OCI-LY7 (cell line): ENCODE results near the gene SYT13. TPM values are rescaled to one million over a fixed set of nuclear protein-coding genes. Genes with fewer than 3 reads are reported as not detected.

ENCODE experiments used
- BruUV-seq: library from RNA; stranded (reverse); fragments of 400-500 nt; replicated peaks from 2 replicates; lab custom pipeline; 2021; lab: Mats Ljungman, UMichigan
- CTCF ChIA-PET: fragments of 300-600 bp; sonication (Branson Sonifier 250); formaldehyde crosslinking; loops from one replicate; lab custom pipeline; 2022; ENCODE audit warnings: antibody characterized with exemption; ENCODE audit not compliant: unreplicated experiment; lab: Charles Lee
- POLR2A ChIA-PET: fragments of 300-600 bp; sonication (Branson Sonifier 250); formaldehyde crosslinking; loops from one replicate; lab custom pipeline; 2022; ENCODE audit warnings: antibody characterized with exemption; lab: Charles Lee
- DNase-seq: peaks from one replicate; pipeline ENCODE4 v3.0.0-alpha.2; 2015; ENCODE audit warnings: low spot score
- H2AFZ ChIP-seq: fragments of 200-600 bp; sonication (generic), shearing (Covaris generic); 2 replicates; pipeline ENCODE4 v1.6.1; 2014; ENCODE audit warnings: mild to moderate bottlenecking, antibody characterized with exemption, low read length, moderate library complexity
- H3K27ac ChIP-seq: fragments of 200-600 bp; sonication (generic); 2 replicates; pipeline ENCODE4 v1.5.1; 2014; ENCODE audit warnings: mixed run types, low read depth, mild to moderate bottlenecking, moderate library complexity, low read length, inconsistent platforms; ENCODE audit not compliant: poor library complexity, severe bottlenecking
- H3K36me3 ChIP-seq: fragments of 200-600 bp; sonication (generic); 2 replicates; pipeline ENCODE4 v1.6.1; 2014; ENCODE audit warnings: mild to moderate bottlenecking, antibody characterized with exemption, low read length, moderate library complexity, mixed read lengths; ENCODE audit not compliant: insufficient read depth
- H3K4me1 ChIP-seq: fragments of 200-600 bp; sonication (generic); 2 replicates; pipeline ENCODE4 v1.5.1; 2014; ENCODE audit warnings: mild to moderate bottlenecking, low read length; ENCODE audit not compliant: insufficient read depth, poor library complexity, severe bottlenecking
- H3K4me2 ChIP-seq: fragments of 200-600 bp; sonication (generic); 2 replicates; pipeline ENCODE4 v1.6.1; 2014; ENCODE audit warnings: mild to moderate bottlenecking, low read length
- H3K4me3 ChIP-seq: fragments of 200-600 bp; sonication (generic); 2 replicates; pipeline ENCODE4 v1.5.1; 2014; ENCODE audit warnings: mild to moderate bottlenecking, low read depth, low read length; ENCODE audit not compliant: poor library complexity, severe bottlenecking
- H3K79me2 ChIP-seq: fragments of 200-600 bp; sonication (generic); 2 replicates; pipeline ENCODE4 v1.6.1; 2016; ENCODE audit warnings: low read depth, mild to moderate bottlenecking, low read length, moderate library complexity, mixed read lengths; ENCODE audit not compliant: insufficient read depth
- H3K9me2 ChIP-seq: fragments of 200-600 bp; sonication (generic); 2 replicates; pipeline ENCODE4 v1.6.1; 2016; ENCODE audit warnings: mild to moderate bottlenecking, low read length, mixed read lengths; ENCODE audit not compliant: insufficient read depth
- H3K9me3 ChIP-seq: fragments of 200-600 bp; sonication (generic); 2 replicates; pipeline ENCODE4 v1.6.1; 2014; ENCODE audit warnings: mild to moderate bottlenecking, mixed run types, low read length, mixed read lengths
- H4K20me1 ChIP-seq: fragments of 200-600 bp; sonication (generic); 2 replicates; pipeline ENCODE4 v1.6.1; 2014; ENCODE audit warnings: mild to moderate bottlenecking, antibody characterized with exemption, low read length, moderate library complexity, mixed read lengths; ENCODE audit not compliant: insufficient read depth
- EZH2phosphoT487 ChIP-seq: fragments of 200-600 bp; sonication (generic); IDR thresholded peaks from 2 replicates; pipeline ENCODE4 v1.6.1; 2018; ENCODE audit warnings: low read depth, borderline replicate concordance, mild to moderate bottlenecking, mixed run types, antibody characterized with exemption, low read length, moderate library complexity, mixed read lengths
- intact Hi-C: fragments of 100-400 bp; cut with micrococcal nuclease; formaldehyde crosslinking; loops from one replicate; pipeline ENCODE4 v1.10.0; 2022; ENCODE audit not compliant: unreplicated experiment
- total RNA-seq, 2 experiments: library from RNA; depleted of rRNA in 1 of 2; stranded (reverse); fragments of >200 nt in 1 of 2; shearing (Covaris generic) in 1 of 2; gene quantifications; 2 replicates each; pipeline ENCODE4 v1.2.3, GENCODE V29; 2014 to 2022
- TF ChIP-seq, protein P1 (sequence below): fragments of 200-600 bp; sonication (generic); conservative IDR thresholded peaks from 2 replicates; pipeline ENCODE4 v1.5.1; 2014; ENCODE audit warnings: mild to moderate bottlenecking, antibody characterized with exemption, low read length, moderate library complexity, mixed read lengths

The SYT13 gene
- total RNA-seq, 2 experiments from 2014 or later = not detected

DNA sequence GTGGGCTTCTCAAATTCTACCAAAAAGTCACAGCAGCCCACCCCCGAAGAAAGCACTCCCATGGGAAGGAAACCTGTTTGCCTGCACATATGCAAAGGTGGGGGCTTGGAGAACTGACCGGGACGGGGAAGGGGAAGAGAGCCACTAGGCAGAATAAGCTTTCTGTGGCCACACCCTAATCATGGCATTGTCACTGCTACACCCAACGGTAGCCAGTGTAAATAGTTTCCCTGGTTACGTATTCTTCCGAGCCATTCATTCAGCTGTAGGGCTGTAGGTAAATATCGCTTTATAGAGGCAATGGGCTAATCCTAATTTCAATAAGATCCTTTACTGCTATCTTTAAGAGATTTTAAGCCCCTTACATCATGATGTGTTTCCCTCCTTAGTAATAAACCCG is 78.0 kb downstream of the SYT13 start:
- 0 out of 2 replicates have a peak, but pooled peaks cover 2% of the 10 kb centered on the region for H3K9me3 ChIP-seq
- no peak for DNase-seq
- H3K36me3 ChIP-seq = no peaks in the 10 kb centered on the region
- intact Hi-C loops = no loop called here
- BruUV-seq = no TSS peak
- H4K20me1 ChIP-seq = no peaks in the 10 kb centered on the region
- TF ChIP-seq, protein P1, sequence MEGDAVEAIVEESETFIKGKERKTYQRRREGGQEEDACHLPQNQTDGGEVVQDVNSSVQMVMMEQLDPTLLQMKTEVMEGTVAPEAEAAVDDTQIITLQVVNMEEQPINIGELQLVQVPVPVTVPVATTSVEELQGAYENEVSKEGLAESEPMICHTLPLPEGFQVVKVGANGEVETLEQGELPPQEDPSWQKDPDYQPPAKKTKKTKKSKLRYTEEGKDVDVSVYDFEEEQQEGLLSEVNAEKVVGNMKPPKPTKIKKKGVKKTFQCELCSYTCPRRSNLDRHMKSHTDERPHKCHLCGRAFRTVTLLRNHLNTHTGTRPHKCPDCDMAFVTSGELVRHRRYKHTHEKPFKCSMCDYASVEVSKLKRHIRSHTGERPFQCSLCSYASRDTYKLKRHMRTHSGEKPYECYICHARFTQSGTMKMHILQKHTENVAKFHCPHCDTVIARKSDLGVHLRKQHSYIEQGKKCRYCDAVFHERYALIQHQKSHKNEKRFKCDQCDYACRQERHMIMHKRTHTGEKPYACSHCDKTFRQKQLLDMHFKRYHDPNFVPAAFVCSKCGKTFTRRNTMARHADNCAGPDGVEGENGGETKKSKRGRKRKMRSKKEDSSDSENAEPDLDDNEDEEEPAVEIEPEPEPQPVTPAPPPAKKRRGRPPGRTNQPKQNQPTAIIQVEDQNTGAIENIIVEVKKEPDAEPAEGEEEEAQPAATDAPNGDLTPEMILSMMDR = no peak
- TF ChIP-seq EZH2phosphoT487 = no peak
- H3K4me3 ChIP-seq = no peak overlapping the region
- H2AFZ ChIP-seq = no peak overlapping the region
- H3K4me1 ChIP-seq = no peaks in the 10 kb centered on the region
- ChIA-PET CTCF (no interaction called here), POLR2A (no interaction called here)
- H3K27ac ChIP-seq = no peak overlapping the region
- H3K4me2 ChIP-seq = no peak overlapping the region
- no peaks in the 10 kb centered on the region for H3K9me2 ChIP-seq
- no peaks in the 10 kb centered on the region for H3K79me2 ChIP-seq

DNA sequence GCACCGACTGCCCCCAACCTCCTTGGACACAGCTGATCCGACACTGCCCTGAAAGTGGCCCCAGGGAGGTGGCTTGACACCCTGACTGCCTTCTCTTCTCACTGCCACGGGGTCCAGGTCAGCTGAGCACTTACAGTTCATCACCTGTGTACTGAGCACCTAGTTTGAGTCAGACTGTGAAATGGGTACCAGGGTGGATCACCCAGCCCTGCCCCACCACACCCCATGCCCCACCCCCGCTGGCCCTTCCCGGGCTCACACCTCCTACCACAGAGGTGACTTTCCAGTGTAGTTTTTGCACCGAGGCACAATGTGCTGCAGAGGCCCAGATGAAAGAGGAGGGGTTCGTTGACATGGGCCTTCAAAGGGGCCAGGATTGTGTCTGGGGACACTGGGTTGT is 80.2 kb downstream of the SYT13 start:
- POLR2A ChIA-PET = no interaction called here

DNA sequence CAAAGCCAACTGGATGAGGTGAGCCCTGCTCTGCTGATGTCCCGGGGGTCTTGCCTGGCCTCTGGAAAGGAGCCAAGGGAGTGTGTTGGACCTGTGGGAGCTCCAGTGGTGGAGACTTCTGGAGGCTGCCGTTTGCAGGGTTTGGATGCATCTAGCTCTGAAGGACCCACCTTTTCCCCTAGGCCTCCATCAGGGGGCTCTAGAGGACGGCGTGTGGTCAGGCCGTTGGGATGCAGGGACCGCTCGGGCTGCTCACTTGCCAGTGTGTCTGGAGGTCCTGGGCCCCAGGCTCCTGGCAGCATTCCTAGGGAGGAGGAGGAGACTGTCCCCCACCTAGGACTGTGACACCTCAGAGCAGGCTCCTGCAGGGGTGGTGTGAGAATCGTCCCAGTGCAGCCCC is 81.4 kb downstream of the SYT13 start:
- H2AFZ ChIP-seq = no peak overlapping the region
- BruUV-seq = no TSS peak
- TF ChIP-seq EZH2phosphoT487 = no peak
- TF ChIP-seq, protein P1 = no peak
- ChIA-PET CTCF (no interaction called here), POLR2A (no interaction called here)
- no peaks in the 10 kb centered on the region for H3K4me1 ChIP-seq
- H3K4me2 ChIP-seq = no peak overlapping the region
- no peak for DNase-seq
- H3K27ac ChIP-seq = no peak overlapping the region
- intact Hi-C loops = no loop called here
- H4K20me1 ChIP-seq = no peaks in the 10 kb centered on the region
- H3K9me3 ChIP-seq = 0 out of 2 replicates have a peak, but pooled peaks cover 7% of the 10 kb centered on the region
- H3K79me2 ChIP-seq = no peaks in the 10 kb centered on the region
- no peaks in the 10 kb centered on the region for H3K9me2 ChIP-seq
- no peaks in the 10 kb centered on the region for H3K36me3 ChIP-seq
- no peak overlapping the region for H3K4me3 ChIP-seq

More for the DNA sequence above, 80.2 kb downstream of the SYT13 start:
- Histone ChIP-seq H3K9me3 (0 out of 2 replicates have a peak, but pooled peaks cover 7% of the 10 kb centered on the region), H3K4me3 (no peak overlapping the region), H3K4me1 (no peaks in the 10 kb centered on the region), H3K79me2 (no peaks in the 10 kb centered on the region), H3K27ac (no peak overlapping the region), H4K20me1 (no peaks in the 10 kb centered on the region), H2AFZ (no peak overlapping the region), H3K9me2 (no peaks in the 10 kb centered on the region), H3K36me3 (no peaks in the 10 kb centered on the region), H3K4me2 (no peak overlapping the region)
- no peak for TF ChIP-seq EZH2phosphoT487
- TF ChIP-seq, protein P1 = no peak
- no TSS peak for BruUV-seq
- CTCF ChIA-PET = no interaction called here
- DNase-seq = no peak
- intact Hi-C loops = no loop called here
